H1 (cell line): ENCODE results near the gene NCK1. TPM values are rescaled to one million over a fixed set of nuclear protein-coding genes. Genes with fewer than 3 reads are reported as not detected.

ENCODE experiments used
- CTCF ChIA-PET: fragments of 300-600 bp; sonication (Branson Sonifier 250); formaldehyde crosslinking; loops from one replicate; lab custom pipeline; 2021; ENCODE audit not compliant: partially characterized antibody; lab: Charles Lee
- POLR2A ChIA-PET: fragments of 300-600 bp; sonication (Branson Sonifier 250); formaldehyde crosslinking; loops from one replicate; lab custom pipeline; 2021; ENCODE audit warnings: inconsistent platforms; ENCODE audit not compliant: partially characterized antibody; lab: Charles Lee
- DNase-seq, 2 experiments: peaks; one replicate each; pipeline versions ENCODE4 v3.0.0 to v3.0.0-alpha.2; 2010 to 2022; ENCODE audit warnings: low spot score in 2 of 2, low read depth in 1 of 2, mixed read lengths in 1 of 2
- FAIRE-seq: peaks from 2 replicates; lab custom pipeline; 2011; peaks lifted over from hg19 to GRCh38; lab: Jason Lieb, UNC
- H2AFZ ChIP-seq: 2 replicates; pipeline ENCODE4 v1.8.1; 2012; ENCODE audit warnings: low read length, inconsistent platforms
- H2AK5ac ChIP-seq: 2 replicates; pipeline ENCODE4 v1.6.1; 2013; ENCODE audit warnings: low read depth, low read length
- H2BK120ac ChIP-seq: replicated peaks from 2 replicates; pipeline ENCODE3; 2013; ENCODE audit warnings: low read depth, low read length, inconsistent platforms
- H2BK12ac ChIP-seq: 2 replicates; pipeline ENCODE4 v1.6.1; 2013; ENCODE audit warnings: low read depth, low read length
- H2BK15ac ChIP-seq: 2 replicates; pipeline ENCODE4 v1.6.1; 2013; ENCODE audit warnings: low read length
- H2BK20ac ChIP-seq: 2 replicates; pipeline ENCODE4 v1.6.1; 2013; ENCODE audit warnings: low read length
- H2BK5ac ChIP-seq: 2 replicates; pipeline ENCODE4 v1.6.1; 2013; ENCODE audit warnings: low read depth, low read length
- H3K14ac ChIP-seq: 2 replicates; pipeline ENCODE4 v1.6.1; 2013; ENCODE audit warnings: inconsistent platforms; ENCODE audit not compliant: insufficient read length
- H3K18ac ChIP-seq: 2 replicates; pipeline ENCODE4 v1.6.1; 2013; ENCODE audit warnings: low read length; ENCODE audit errors: extremely low read depth
- H3K23ac ChIP-seq: 2 replicates; pipeline ENCODE4 v1.6.1; 2013; ENCODE audit warnings: inconsistent platforms; ENCODE audit not compliant: insufficient read length
- H3K23me2 ChIP-seq: 2 replicates; pipeline ENCODE4 v1.6.1; 2013; ENCODE audit warnings: low read depth, low read length
- H3K27ac ChIP-seq: 2 replicates; pipeline ENCODE4 v1.6.1; 2011; ENCODE audit warnings: low read depth, low read length, inconsistent platforms
- H3K27me3 ChIP-seq, 4 experiments: replicated peaks in 1 of 4; 1 replicate in 1 of 4; 2 replicates in 3 of 4; pipeline versions ENCODE4 v1.6.1 to v1.8.1; 2011 to 2013; ENCODE audit warnings: low read length in 3 of 4, mild to moderate bottlenecking in 3 of 4, inconsistent platforms in 2 of 4, mixed read lengths in 2 of 4, moderate library complexity in 1 of 4; ENCODE audit not compliant: control insufficient read depth in 3 of 4, insufficient read depth in 3 of 4; ENCODE audit errors: extremely low read depth in 1 of 4
- H3K36me3 ChIP-seq, 4 experiments: 2 replicates each; pipeline versions ENCODE4 v1.6.1 to v1.8.1; 2011 to 2013; ENCODE audit warnings: mild to moderate bottlenecking in 4 of 4, low read length in 3 of 4, moderate library complexity in 2 of 4, control low read depth in 1 of 4, inconsistent platforms in 1 of 4; ENCODE audit not compliant: insufficient read depth in 4 of 4, control insufficient read depth in 2 of 4
- H3K4ac ChIP-seq: replicated peaks from 2 replicates; pipeline ENCODE3; 2013; ENCODE audit warnings: low read length, low read depth, mixed read lengths, inconsistent platforms; ENCODE audit not compliant: insufficient read length
- H3K4me1 ChIP-seq, 4 experiments: replicated peaks in 1 of 4; 1 replicate in 1 of 4; 2 replicates in 3 of 4; pipeline versions ENCODE4 v1.6.1 to v1.8.1; 2011 to 2013; ENCODE audit warnings: low read length in 3 of 4, inconsistent platforms in 2 of 4, mixed read lengths in 1 of 4; ENCODE audit not compliant: insufficient read depth in 4 of 4, control insufficient read depth in 3 of 4
- H3K4me2 ChIP-seq, 2 experiments: 2 replicates each; pipeline versions ENCODE4 v1.6.1 to v1.8.1; 2011 to 2013; ENCODE audit warnings: low read depth in 2 of 2, low read length in 2 of 2, control low read depth in 1 of 2, inconsistent platforms in 1 of 2, mild to moderate bottlenecking in 1 of 2; ENCODE audit not compliant: insufficient read depth in 1 of 2
- H3K4me3 ChIP-seq, 4 experiments: fragments of 200-600, 300-600 bp in 1 of 4; sonication (generic), shearing (Covaris generic), sonication (Bioruptor Twin) in 1 of 4; 2 replicates each; pipeline versions ENCODE4 v1.5.1 to v1.8.1; 2011 to 2016; ENCODE audit warnings: low read length in 4 of 4, low read depth in 3 of 4, control low read depth in 2 of 4, inconsistent platforms in 2 of 4, mild to moderate bottlenecking in 2 of 4, mixed read lengths in 1 of 4, moderate library complexity in 1 of 4; ENCODE audit not compliant: insufficient read depth in 2 of 4; ENCODE audit errors: extremely low read depth in 1 of 4
- H3K56ac ChIP-seq: replicated peaks from 2 replicates; pipeline ENCODE3; 2013; ENCODE audit warnings: low read depth, mild to moderate bottlenecking, mixed read lengths, low read length, inconsistent platforms; ENCODE audit not compliant: insufficient read length
- H3K79me1 ChIP-seq: 2 replicates; pipeline ENCODE4 v1.6.1; 2013; ENCODE audit warnings: low read depth, low read length, control low read depth
- H3K79me2 ChIP-seq, 2 experiments: 2 replicates each; pipeline versions ENCODE4 v1.6.1 to v1.8.1; 2012 to 2013; ENCODE audit warnings: low read length in 2 of 2, mild to moderate bottlenecking in 2 of 2, inconsistent platforms in 1 of 2; ENCODE audit not compliant: insufficient read depth in 2 of 2, control insufficient read depth in 1 of 2
- H3K9ac ChIP-seq, 4 experiments: replicated peaks in 1 of 4; 1 replicate in 1 of 4; 2 replicates in 3 of 4; pipeline versions ENCODE4 v1.6.1 to v1.8.1; 2011 to 2013; ENCODE audit warnings: low read depth in 3 of 4, low read length in 3 of 4, control low read depth in 2 of 4, mild to moderate bottlenecking in 2 of 4, moderate library complexity in 2 of 4, inconsistent platforms in 1 of 4; ENCODE audit errors: extremely low read depth in 1 of 4
- H3K9me3 ChIP-seq, 2 experiments: 2 replicates each; pipeline versions ENCODE4 v1.6.1 to v1.8.1; 2012 to 2013; ENCODE audit warnings: mild to moderate bottlenecking in 2 of 2, moderate library complexity in 2 of 2, control low read depth in 1 of 2, inconsistent platforms in 1 of 2, low read depth in 1 of 2, low read length in 1 of 2, mixed read lengths in 1 of 2; ENCODE audit not compliant: insufficient read depth in 2 of 2
- H4K20me1 ChIP-seq, 2 experiments: replicated peaks in 1 of 2; 2 replicates each; pipeline versions ENCODE3 to v1.8.1; 2011 to 2013; ENCODE audit warnings: inconsistent platforms in 2 of 2, low read length in 2 of 2, mild to moderate bottlenecking in 1 of 2; ENCODE audit not compliant: insufficient read depth in 2 of 2, control insufficient read depth in 1 of 2
- H4K5ac ChIP-seq: 2 replicates; pipeline ENCODE4 v1.6.1; 2013; ENCODE audit warnings: low read length, low read depth, mixed read lengths, inconsistent platforms; ENCODE audit not compliant: insufficient read length
- H4K8ac ChIP-seq: 2 replicates; pipeline ENCODE4 v1.8.0; 2013; ENCODE audit warnings: mild to moderate bottlenecking, moderate library complexity, low read length, inconsistent platforms; ENCODE audit not compliant: insufficient read depth; ENCODE audit errors: extremely low read depth
- H4K91ac ChIP-seq: replicated peaks from 2 replicates; pipeline ENCODE3; 2013; ENCODE audit warnings: low read length, mixed read lengths, inconsistent platforms; ENCODE audit not compliant: insufficient read length
- BACH1 ChIP-seq: IDR thresholded peaks from 2 replicates; pipeline ENCODE4 v1.6.1; 2012; ENCODE audit warnings: low read length, improper control_type of control experiment
- CHD2 ChIP-seq: IDR thresholded peaks from 2 replicates; pipeline ENCODE4 v1.6.1; 2012; ENCODE audit warnings: low read length, improper control_type of control experiment
- GTF2F1 ChIP-seq: IDR thresholded peaks from 2 replicates; pipeline ENCODE4 v1.6.1; 2012; ENCODE audit warnings: low read depth, low read length, improper control_type of control experiment, borderline replicate concordance
- JUN ChIP-seq: IDR thresholded peaks from 2 replicates; pipeline ENCODE4 v1.6.1; 2011; ENCODE audit warnings: low read depth, mild to moderate bottlenecking, improper control_type of control experiment, low read length
- TBP ChIP-seq: IDR thresholded peaks from 2 replicates; pipeline ENCODE4 v1.6.1; 2011; ENCODE audit warnings: low read depth, low read length, improper control_type of control experiment
- WGBS, 2 experiments: shearing (Covaris generic) in 1 of 2; methylation state at CpG; one replicate each; pipeline versions ENCODE4 v1.1.6 to v1.1.7; 2013 to 2015; ENCODE audit warnings: low lambda C conversion rate in 2 of 2, mixed read lengths in 2 of 2, inconsistent platforms in 1 of 2, low coverage in 1 of 2, missing lambda C conversion rate in 1 of 2; ENCODE audit not compliant: insufficient replicate concordance in 2 of 2, insufficient coverage in 1 of 2, insufficient read length in 1 of 2; ENCODE audit errors: extremely low coverage in 1 of 2, missing lambda C conversion rate in 1 of 2; 5-methylcytosine and 5-hydroxymethylcytosine counted together
- polyA plus RNA-seq, 7 experiments: library from polyadenylated mRNA; depleted of rRNA in 3 of 7; stranded (reverse) in 5 of 7; unstranded in 2 of 7; fragments of >200 nt in 5 of 7; fragments of 200-250 nt in 2 of 7; gene quantifications; 1 replicate in 5 of 7; 2 replicates in 1 of 7; 4 replicates in 1 of 7; pipeline versions ENCODE4 v1.2.1 to v1.2.3, GENCODE V29; 2011 to 2013; ENCODE audit warnings: missing spikeins in 2 of 7, mixed read lengths in 2 of 7
- total RNA-seq: library from RNA; stranded (reverse); fragmentation: NEBNext Ultra II Directional; extraction: Animal tissue kit (Norgen Biotek cat#: 25700); gene quantifications from 2 replicates; pipeline ENCODE4 v1.2.1, GENCODE V29; 2021

The NCK1 gene
- total and polyA plus RNA-seq, 2 of the 8 experiments (the other 6 are each of a cell fraction or from before 2014, with no cell fraction given) = 10.0 to 28.5 TPM

GRCh38 chr3:136869282-136869681 is 7.3 kb downstream of the NCK1 start:
- POLR2A ChIA-PET = no interaction called here
- Histone ChIP-seq H3K14ac (no peak overlapping the region), H3K4me2 (no peak overlapping the region), H2BK120ac (no peak overlapping the region), H3K23me2 (no peaks in the 10 kb centered on the region), H3K4me1 (no peaks in the 10 kb centered on the region; a peak in 1 of 7 replicates), H3K4ac (no peak overlapping the region), H4K20me1 (peaks cover 3 to 4% of the 10 kb centered on the region in 2 experiments), H2BK5ac (no peak overlapping the region), H3K9me3 (no peaks in the 10 kb centered on the region), H3K79me2 (peaks cover 0 to 95% of the 10 kb centered on the region in 2 experiments; a peak in 2 of 4 replicates), H3K79me1 (peaks cover 4% of the 10 kb centered on the region), H3K56ac (no peak overlapping the region), H4K91ac (no peak overlapping the region), H4K8ac (no peak overlapping the region), H2AK5ac (no peak overlapping the region), H2BK15ac (no peak overlapping the region), H2AFZ (no peak overlapping the region), H3K27ac (no peak overlapping the region), H4K5ac (no peak overlapping the region), H3K23ac (no peak overlapping the region), H3K27me3 (no peaks in the 10 kb centered on the region), H2BK20ac (no peak overlapping the region), H2BK12ac (no peak overlapping the region), H3K4me3 (no peak overlapping the region), H3K9ac (no peak overlapping the region), H3K36me3 (peaks cover 0 to 3% (median 1%) of the 10 kb centered on the region in 4 experiments; a peak in 2 of 8 replicates), H3K18ac (no peak overlapping the region)
- TF ChIP-seq BACH1 = no peak
- TF ChIP-seq GTF2F1 = no peak
- TF ChIP-seq JUN = no peak
- no peak for TF ChIP-seq CHD2
- no peak for TF ChIP-seq TBP
- FAIRE-seq (no peak), DNase-seq (no peak)
- 95% methylated on average over 9 of the region's 9 CpGs; no CpG with 5 or more reads in 1 of the 2 experiments for WGBS, 2 experiments
- CTCF ChIA-PET = interaction anchor here (0.7 to 1.2 kb wide), 2 partner anchors 70 to 81 kb away, joined by 3 to 5 read pairs; no protein-coding TSS in a partner anchor
